GM12878 (cell line): Measurements from ENCODE around the gene TMEM120B. TPM values are rescaled to one million over a fixed set of nuclear protein-coding genes. Genes with fewer than 3 reads are reported as not detected.

Source experiments
- ATAC-seq: fragments of 200-7000 bp; cut with Tn5 transposase; 3 replicates; pipeline ENCODE4 v1.9.1; 2020; ENCODE audit warnings: mild to moderate bottlenecking, moderate library complexity
- BruUV-seq: library from RNA; stranded (reverse); fragments of 400-500 nt; replicated peaks from 2 replicates; lab custom pipeline; 2021; lab: Mats Ljungman, UMichigan
- CTCF ChIA-PET: fragments of 300-600 bp; sonication (Branson Sonifier 250); formaldehyde crosslinking; extraction: SDS; loops from one replicate; lab custom pipeline; 2021; ENCODE audit warnings: inconsistent platforms; lab: Yijun Ruan, JAX
- POLR2A ChIA-PET: fragments of 350-600 bp; formaldehyde crosslinking; extraction: SDS; loops from one replicate; lab custom pipeline; 2021; ENCODE audit warnings: inconsistent platforms; lab: Charles Lee
- RAD21 ChIA-PET: fragments of 300-600 bp; sonication (Branson Sonifier 250); formaldehyde crosslinking; loops from one replicate; lab custom pipeline; 2023; ENCODE audit warnings: antibody characterized with exemption; ENCODE audit not compliant: unreplicated experiment; lab: Charles Lee
- SMC1A ChIA-PET: fragments of 300-600 bp; sonication (Branson Sonifier 250); formaldehyde crosslinking; loops from one replicate; lab custom pipeline; 2023; ENCODE audit not compliant: unreplicated experiment, uncharacterized antibody; lab: Charles Lee
- DNase-seq: peaks from one replicate; pipeline ENCODE4 v3.0.0-alpha.2; 2011; ENCODE audit warnings: low read depth, low spot score
- FAIRE-seq: peaks from 3 replicates; lab custom pipeline; 2011; peaks lifted over from hg19 to GRCh38; lab: Jason Lieb, UNC
- H2AFZ ChIP-seq: 2 replicates; pipeline ENCODE4 v1.6.0; 2011; ENCODE audit warnings: low read depth, low read length, control low read depth; ENCODE audit not compliant: control insufficient read depth
- H3K27ac ChIP-seq: 2 replicates; pipeline ENCODE4 v1.5.1; 2011; ENCODE audit warnings: control low read depth; ENCODE audit not compliant: control insufficient read depth, insufficient read depth
- H3K27me3 ChIP-seq, 2 experiments: replicated peaks in 1 of 2; 2 replicates each; pipeline versions ENCODE4 v1.6.0 to v1.6.1; 2011; ENCODE audit warnings: low read length in 1 of 2; ENCODE audit not compliant: control insufficient read depth in 2 of 2, insufficient read depth in 2 of 2
- H3K36me3 ChIP-seq, 2 experiments: 2 replicates each; pipeline ENCODE4 v1.5.1; 2011; ENCODE audit warnings: low read length in 1 of 2; ENCODE audit not compliant: control insufficient read depth in 2 of 2, insufficient read depth in 2 of 2
- H3K4me1 ChIP-seq: 2 replicates; pipeline ENCODE4 v1.6.1; 2011; ENCODE audit warnings: mild to moderate bottlenecking, low read length, moderate library complexity, mixed read lengths; ENCODE audit not compliant: control insufficient read depth, insufficient read depth
- H3K4me2 ChIP-seq: 2 replicates; pipeline ENCODE4 v1.6.0; 2011; ENCODE audit warnings: control low read depth; ENCODE audit not compliant: control insufficient read depth, insufficient read depth
- H3K4me3 ChIP-seq: fragments of 200-600 bp; sonication (generic); 2 replicates; pipeline ENCODE4 v1.5.1; 2016
- H3K79me2 ChIP-seq: 2 replicates; pipeline ENCODE4 v1.6.0; 2011; ENCODE audit warnings: low read length; ENCODE audit not compliant: control insufficient read depth, insufficient read depth
- H3K9ac ChIP-seq: 2 replicates; pipeline ENCODE4 v1.8.0; 2011; ENCODE audit warnings: low read length, control low read depth, mixed read lengths; ENCODE audit not compliant: control insufficient read depth, insufficient read depth
- H3K9me3 ChIP-seq: replicated peaks from 3 replicates; pipeline ENCODE4 v1.5.1; 2011; ENCODE audit warnings: mild to moderate bottlenecking, low read length; ENCODE audit not compliant: control insufficient read depth, insufficient read depth
- H4K20me1 ChIP-seq: 2 replicates; pipeline ENCODE4 v1.6.0; 2011; ENCODE audit not compliant: control insufficient read depth, insufficient read depth
- DPF2 ChIP-seq: fragments of 450-650 bp; IDR thresholded peaks from 2 replicates; pipeline ENCODE4 v1.6.1; 2017; ENCODE audit warnings: mild to moderate bottlenecking
- ESRRA ChIP-seq: IDR thresholded peaks from 2 replicates; pipeline ENCODE4 v1.6.1; 2012; ENCODE audit warnings: mild to moderate bottlenecking, low read length, improper control_type of control experiment
- GABPA ChIP-seq: IDR thresholded peaks from 2 replicates; pipeline ENCODE4 v1.6.1; 2014; ENCODE audit warnings: antibody characterized with exemption, low read depth, mild to moderate bottlenecking, inconsistent platforms
- IKZF1 ChIP-seq: fragments of 450-650 bp; conservative IDR thresholded peaks from 2 replicates; pipeline ENCODE4 v1.6.1; 2017; ENCODE audit warnings: antibody characterized with exemption, mild to moderate bottlenecking
- POLR2A ChIP-seq: IDR thresholded peaks from 2 replicates; pipeline ENCODE4 v1.6.1; 2011; ENCODE audit warnings: low read depth, mild to moderate bottlenecking, low read length
- RAD51 ChIP-seq: fragments of 450-650 bp; IDR thresholded peaks from 2 replicates; pipeline ENCODE4 v1.6.1; 2016; ENCODE audit warnings: moderate library complexity, mild to moderate bottlenecking, inconsistent platforms
- YY1 ChIP-seq: IDR thresholded peaks from 2 replicates; pipeline ENCODE4 v1.6.1; 2011; ENCODE audit warnings: low read depth, mild to moderate bottlenecking, low read length
- WGBS: methylation state at CpG from one replicate; pipeline ENCODE4 v1.1.6; 2016; ENCODE audit warnings: low lambda C conversion rate; ENCODE audit not compliant: insufficient replicate concordance, insufficient coverage; ENCODE audit errors: missing lambda C conversion rate; 5-methylcytosine and 5-hydroxymethylcytosine counted together
- in situ Hi-C: fragments of 300-500 bp; cut with MboI; formaldehyde crosslinking; loops from 9 replicates; pipeline ENCODE4 v1.14.3; 2018; ENCODE audit warnings: mixed read lengths
- intact Hi-C: fragments of 100-400 bp; cut with micrococcal nuclease; formaldehyde crosslinking; loops from one replicate; pipeline ENCODE4 v1.14.2; 2022; ENCODE audit not compliant: unreplicated experiment
- polyA plus RNA-seq, 11 experiments: library from polyadenylated mRNA; depleted of rRNA in 4 of 11; unstranded in 6 of 11; stranded (reverse) in 5 of 11; fragments of >200 nt; fragmentation: Nextera tagmentation in 4 of 11; fragmentation: Illumina TruSeq in 1 of 11; extraction: Ambion mirVana in 4 of 11; extraction: Trizol in 1 of 11; gene quantifications; 1 replicate in 1 of 11; 2 replicates in 10 of 11; pipeline versions ENCODE4 v1.2.1 to v1.2.3, GENCODE V29; 2011 to 2016; ENCODE audit warnings: inconsistent platforms in 2 of 11, missing spikeins in 2 of 11, low read depth in 1 of 11
- total RNA-seq, 4 experiments: library from RNA; depleted of rRNA in 3 of 4; stranded (reverse); fragments of >200 nt in 3 of 4; fragmentation: Illumina TruSeq in 1 of 4; extraction: Trizol in 1 of 4; gene quantifications; 2 replicates each; pipeline versions ENCODE4 v1.2.1 to v1.2.3, GENCODE V29; 2013 to 2021
- TF ChIP-seq, protein P1 (sequence below): fragments of 450-650 bp; IDR thresholded peaks from 2 replicates; pipeline ENCODE4 v1.6.1; 2014; ENCODE audit warnings: mild to moderate bottlenecking
- TF ChIP-seq, protein P2 (sequence below): fragments of 450-650 bp; IDR thresholded peaks from 2 replicates; pipeline ENCODE4 v1.6.1; 2017; ENCODE audit warnings: mild to moderate bottlenecking, moderate library complexity

TMEM120B gene
- total and polyA plus RNA-seq, 10 of the 15 experiments (the other 5 are each of a cell fraction or from before 2014, with no cell fraction given) = 4.0 to 26.2 (median 9.2) TPM

DNA sequence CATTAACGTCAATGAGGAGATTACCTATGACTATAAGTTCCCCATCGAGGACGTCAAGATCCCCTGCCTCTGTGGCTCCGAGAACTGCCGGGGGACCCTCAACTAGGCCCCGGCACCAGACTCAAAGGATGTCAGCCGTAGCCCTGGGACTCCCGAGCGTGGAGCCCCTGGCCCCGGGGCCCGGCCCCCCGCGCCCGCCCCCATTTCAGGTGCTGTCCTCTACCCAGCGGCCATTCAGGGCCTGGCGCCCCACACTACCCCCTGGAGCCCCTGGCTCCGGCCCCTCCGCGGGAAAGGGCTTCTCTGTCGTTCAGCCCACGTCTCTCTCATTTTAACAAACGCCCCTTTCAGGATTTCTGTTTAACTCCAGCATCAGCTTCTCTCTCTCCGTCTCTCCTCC is 117.6 kb downstream of the TMEM120B start:
- POLR2A ChIA-PET = no interaction called here

More for the DNA sequence above, 117.6 kb downstream of the TMEM120B start:
- ATAC-seq = no peak
- H3K36me3 ChIP-seq = peaks cover 3 to 10% of the 10 kb centered on the region in 2 experiments; a peak in 3 of 4 replicates
- intact Hi-C loops (no loop called here), in situ Hi-C loops (no loop called here)
- RAD21 ChIA-PET = no interaction called here
- 77% methylated on average over 9 of the region's 23 CpGs for WGBS
- no TSS peak for BruUV-seq
- CTCF ChIA-PET = no interaction called here
- FAIRE-seq = no peak
- H3K4me1 ChIP-seq = no peaks in the 10 kb centered on the region
- H3K79me2 ChIP-seq = no peaks in the 10 kb centered on the region
- no peaks in the 10 kb centered on the region for H3K27me3 ChIP-seq
- no peak overlapping the region for H3K27ac ChIP-seq
- no peak overlapping the region for H2AFZ ChIP-seq
- no peak overlapping the region for H3K9ac ChIP-seq
- H3K9me3 ChIP-seq = no peaks in the 10 kb centered on the region
- no peak overlapping the region for H3K4me3 ChIP-seq
- SMC1A ChIA-PET = no interaction called here
- no peaks in the 10 kb centered on the region for H4K20me1 ChIP-seq
- no peak for TF ChIP-seq DPF2
- no peak for TF ChIP-seq GABPA
- no peak for TF ChIP-seq YY1
- no peak for TF ChIP-seq ESRRA
- TF ChIP-seq RAD51 = no peak
- TF ChIP-seq IKZF1 = no peak
- no peak for TF ChIP-seq POLR2A
- TF ChIP-seq, protein P1, sequence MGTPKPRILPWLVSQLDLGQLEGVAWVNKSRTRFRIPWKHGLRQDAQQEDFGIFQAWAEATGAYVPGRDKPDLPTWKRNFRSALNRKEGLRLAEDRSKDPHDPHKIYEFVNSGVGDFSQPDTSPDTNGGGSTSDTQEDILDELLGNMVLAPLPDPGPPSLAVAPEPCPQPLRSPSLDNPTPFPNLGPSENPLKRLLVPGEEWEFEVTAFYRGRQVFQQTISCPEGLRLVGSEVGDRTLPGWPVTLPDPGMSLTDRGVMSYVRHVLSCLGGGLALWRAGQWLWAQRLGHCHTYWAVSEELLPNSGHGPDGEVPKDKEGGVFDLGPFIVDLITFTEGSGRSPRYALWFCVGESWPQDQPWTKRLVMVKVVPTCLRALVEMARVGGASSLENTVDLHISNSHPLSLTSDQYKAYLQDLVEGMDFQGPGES = no peak
- TF ChIP-seq, protein P2, sequence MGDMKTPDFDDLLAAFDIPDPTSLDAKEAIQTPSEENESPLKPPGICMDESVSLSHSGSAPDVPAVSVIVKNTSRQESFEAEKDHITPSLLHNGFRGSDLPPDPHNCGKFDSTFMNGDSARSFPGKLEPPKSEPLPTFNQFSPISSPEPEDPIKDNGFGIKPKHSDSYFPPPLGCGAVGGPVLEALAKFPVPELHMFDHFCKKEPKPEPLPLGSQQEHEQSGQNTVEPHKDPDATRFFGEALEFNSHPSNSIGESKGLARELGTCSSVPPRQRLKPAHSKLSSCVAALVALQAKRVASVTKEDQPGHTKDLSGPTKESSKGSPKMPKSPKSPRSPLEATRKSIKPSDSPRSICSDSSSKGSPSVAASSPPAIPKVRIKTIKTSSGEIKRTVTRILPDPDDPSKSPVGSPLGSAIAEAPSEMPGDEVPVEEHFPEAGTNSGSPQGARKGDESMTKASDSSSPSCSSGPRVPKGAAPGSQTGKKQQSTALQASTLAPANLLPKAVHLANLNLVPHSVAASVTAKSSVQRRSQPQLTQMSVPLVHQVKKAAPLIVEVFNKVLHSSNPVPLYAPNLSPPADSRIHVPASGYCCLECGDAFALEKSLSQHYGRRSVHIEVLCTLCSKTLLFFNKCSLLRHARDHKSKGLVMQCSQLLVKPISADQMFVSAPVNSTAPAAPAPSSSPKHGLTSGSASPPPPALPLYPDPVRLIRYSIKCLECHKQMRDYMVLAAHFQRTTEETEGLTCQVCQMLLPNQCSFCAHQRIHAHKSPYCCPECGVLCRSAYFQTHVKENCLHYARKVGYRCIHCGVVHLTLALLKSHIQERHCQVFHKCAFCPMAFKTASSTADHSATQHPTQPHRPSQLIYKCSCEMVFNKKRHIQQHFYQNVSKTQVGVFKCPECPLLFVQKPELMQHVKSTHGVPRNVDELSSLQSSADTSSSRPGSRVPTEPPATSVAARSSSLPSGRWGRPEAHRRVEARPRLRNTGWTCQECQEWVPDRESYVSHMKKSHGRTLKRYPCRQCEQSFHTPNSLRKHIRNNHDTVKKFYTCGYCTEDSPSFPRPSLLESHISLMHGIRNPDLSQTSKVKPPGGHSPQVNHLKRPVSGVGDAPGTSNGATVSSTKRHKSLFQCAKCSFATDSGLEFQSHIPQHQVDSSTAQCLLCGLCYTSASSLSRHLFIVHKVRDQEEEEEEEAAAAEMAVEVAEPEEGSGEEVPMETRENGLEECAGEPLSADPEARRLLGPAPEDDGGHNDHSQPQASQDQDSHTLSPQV = no peak
- DNase-seq = no peak
- no peak overlapping the region for H3K4me2 ChIP-seq
